PC-9 (cell line): ENCODE measurements around the gene WAPL. TPM values are rescaled to one million over a fixed set of nuclear protein-coding genes. Genes with fewer than 3 reads are reported as not detected.

Experiments
- BruUV-seq: library from RNA; stranded (reverse); fragments of 400-500 nt; replicated peaks from 2 replicates; lab custom pipeline; 2021; lab: Mats Ljungman, UMichigan
- CTCF ChIA-PET: fragments of 300-600 bp; sonication (Branson Sonifier 250); formaldehyde crosslinking; loops from one replicate; lab custom pipeline; 2022; ENCODE audit warnings: antibody characterized with exemption; lab: Charles Lee
- POLR2A ChIA-PET: fragments of 300-600 bp; sonication (Branson Sonifier 250); formaldehyde crosslinking; loops from one replicate; lab custom pipeline; 2022; ENCODE audit warnings: antibody characterized with exemption; ENCODE audit not compliant: unreplicated experiment; lab: Charles Lee
- DNase-seq, 2 experiments: peaks; one replicate each; pipeline versions ENCODE4 v3.0.0 to v3.0.0-alpha.2; 2015 to 2022; ENCODE audit warnings: mixed read lengths in 1 of 2
- H2AFZ ChIP-seq: fragments of 200-600 bp; sonication (generic); 2 replicates; pipeline ENCODE4 v1.8.1; 2017; ENCODE audit warnings: antibody characterized with exemption
- H3F3A ChIP-seq: fragments of 200-600 bp; sonication (generic); 2 replicates; pipeline ENCODE4 v1.8.1; 2017; ENCODE audit warnings: antibody characterized with exemption, mild to moderate bottlenecking, low read depth; ENCODE audit not compliant: insufficient read depth
- H3K27ac ChIP-seq: fragments of 200-600 bp; sonication (generic); 2 replicates; pipeline ENCODE4 v1.6.1; 2016; ENCODE audit warnings: mixed run types
- H3K27me3 ChIP-seq: fragments of 200-600 bp; sonication (generic); 2 replicates; pipeline ENCODE4 v1.6.1; 2016; ENCODE audit warnings: low read depth, mixed run types; ENCODE audit not compliant: insufficient read depth
- H3K36me3 ChIP-seq: fragments of 200-600 bp; sonication (generic); 2 replicates; pipeline ENCODE4 v1.6.1; 2016; ENCODE audit warnings: low read depth, mixed run types
- H3K4me1 ChIP-seq: fragments of 200-600 bp; sonication (generic); replicated peaks from 2 replicates; pipeline ENCODE4 v1.6.1; 2016; ENCODE audit warnings: mixed run types; ENCODE audit not compliant: insufficient read depth
- H3K4me2 ChIP-seq: fragments of 200-600 bp; sonication (generic); 2 replicates; pipeline ENCODE4 v1.6.1; 2017; ENCODE audit warnings: mixed run types
- H3K4me3 ChIP-seq: fragments of 200-600 bp; sonication (generic); 2 replicates; pipeline ENCODE4 v1.6.1; 2016; ENCODE audit warnings: mixed run types
- H3K79me2 ChIP-seq: fragments of 200-600 bp; sonication (generic); 2 replicates; pipeline ENCODE4 v1.6.1; 2017; ENCODE audit warnings: low read depth, mixed run types
- H3K9me2 ChIP-seq: fragments of 200-600 bp; sonication (generic); 2 replicates; pipeline ENCODE4 v1.8.1; 2017; ENCODE audit warnings: mild to moderate bottlenecking; ENCODE audit not compliant: insufficient read depth
- H3K9me3 ChIP-seq: fragments of 200-600 bp; sonication (generic); 2 replicates; pipeline ENCODE4 v1.8.1; 2016; ENCODE audit warnings: low read depth; ENCODE audit not compliant: insufficient read depth
- H4K20me1 ChIP-seq: fragments of 200-600 bp; sonication (generic); 2 replicates; pipeline ENCODE4 v1.8.1; 2017; ENCODE audit not compliant: insufficient read depth
- EZH2 ChIP-seq: fragments of 200-600 bp; sonication (generic); IDR thresholded peaks from 2 replicates; pipeline ENCODE4 v1.8.0; 2017; ENCODE audit warnings: antibody characterized with exemption, low read depth
- intact Hi-C: fragments of 100-400 bp; cut with micrococcal nuclease; formaldehyde crosslinking; loops from one replicate; pipeline ENCODE4 v1.10.0; 2022; ENCODE audit not compliant: unreplicated experiment
- total RNA-seq: library from RNA; stranded (reverse); gene quantifications from 2 replicates; pipeline ENCODE4 v1.2.3, GENCODE V29; 2021
- TF ChIP-seq, protein P1 (sequence below): fragments of 200-600 bp; sonication (generic); conservative IDR thresholded peaks from 2 replicates; pipeline ENCODE4 v1.6.1; 2017; ENCODE audit warnings: mixed run types, antibody characterized with exemption, mild to moderate bottlenecking, moderate library complexity

The WAPL gene
- total RNA-seq, 1 experiment from 2014 or later, result 20.9 TPM

DNA sequence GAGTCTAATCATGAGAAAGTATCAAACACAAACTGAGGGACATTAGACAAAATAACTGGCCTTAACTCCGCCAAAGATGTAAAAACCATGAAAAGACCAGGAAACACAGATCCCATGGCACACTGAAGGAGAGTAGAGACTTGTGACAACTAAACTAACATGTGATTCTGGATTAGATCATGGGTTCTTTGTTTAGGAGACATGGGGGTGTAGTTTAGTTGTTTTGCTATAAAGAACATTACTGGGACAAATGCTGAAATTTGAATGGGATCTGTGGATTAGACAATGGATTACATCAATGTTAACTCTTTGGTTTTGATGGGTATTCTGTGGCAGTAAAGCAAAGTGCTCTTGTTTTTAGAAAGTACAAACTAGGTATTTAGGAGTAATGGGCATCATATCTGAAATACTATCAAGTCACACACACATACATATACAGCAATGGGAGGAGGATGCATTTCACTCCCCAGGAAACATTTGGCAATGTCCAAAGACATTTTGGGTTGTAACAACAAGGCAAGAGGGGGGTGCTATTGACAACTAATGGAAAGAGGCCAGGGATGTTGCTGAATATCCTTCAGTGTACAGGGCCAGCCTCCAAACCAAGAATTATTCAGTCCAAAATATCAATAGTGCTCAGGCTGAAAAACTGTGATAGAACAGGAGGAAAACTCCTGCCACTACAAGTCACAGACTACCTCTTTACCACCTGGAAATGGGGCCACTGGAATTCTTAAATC, 32.4 kb downstream of the WAPL start:
- POLR2A ChIA-PET, result no interaction called here
- Histone ChIP-seq H3F3A (no peaks in the 10 kb centered on the region), H3K9me2 (no peaks in the 10 kb centered on the region), H3K4me2 (no peak overlapping the region), H3K79me2 (peaks cover 6% of the 10 kb centered on the region; the same call in 1 of the 2 replicates), H3K4me1 (no peaks in the 10 kb centered on the region), H4K20me1 (no peaks in the 10 kb centered on the region), H3K4me3 (no peak overlapping the region), H3K27me3 (no peaks in the 10 kb centered on the region), H3K9me3 (no peaks in the 10 kb centered on the region), H3K27ac (no peak overlapping the region), H3K36me3 (no peaks in the 10 kb centered on the region; the same call in 1 of the 2 replicates), H2AFZ (no peak overlapping the region)
- CTCF ChIA-PET, result no interaction called here
- BruUV-seq, result no TSS peak
- TF ChIP-seq, protein P1, sequence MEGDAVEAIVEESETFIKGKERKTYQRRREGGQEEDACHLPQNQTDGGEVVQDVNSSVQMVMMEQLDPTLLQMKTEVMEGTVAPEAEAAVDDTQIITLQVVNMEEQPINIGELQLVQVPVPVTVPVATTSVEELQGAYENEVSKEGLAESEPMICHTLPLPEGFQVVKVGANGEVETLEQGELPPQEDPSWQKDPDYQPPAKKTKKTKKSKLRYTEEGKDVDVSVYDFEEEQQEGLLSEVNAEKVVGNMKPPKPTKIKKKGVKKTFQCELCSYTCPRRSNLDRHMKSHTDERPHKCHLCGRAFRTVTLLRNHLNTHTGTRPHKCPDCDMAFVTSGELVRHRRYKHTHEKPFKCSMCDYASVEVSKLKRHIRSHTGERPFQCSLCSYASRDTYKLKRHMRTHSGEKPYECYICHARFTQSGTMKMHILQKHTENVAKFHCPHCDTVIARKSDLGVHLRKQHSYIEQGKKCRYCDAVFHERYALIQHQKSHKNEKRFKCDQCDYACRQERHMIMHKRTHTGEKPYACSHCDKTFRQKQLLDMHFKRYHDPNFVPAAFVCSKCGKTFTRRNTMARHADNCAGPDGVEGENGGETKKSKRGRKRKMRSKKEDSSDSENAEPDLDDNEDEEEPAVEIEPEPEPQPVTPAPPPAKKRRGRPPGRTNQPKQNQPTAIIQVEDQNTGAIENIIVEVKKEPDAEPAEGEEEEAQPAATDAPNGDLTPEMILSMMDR, result no peak
- no peak for TF ChIP-seq EZH2
- intact Hi-C loops, result no loop called here
- DNase-seq, result no peak

DNA sequence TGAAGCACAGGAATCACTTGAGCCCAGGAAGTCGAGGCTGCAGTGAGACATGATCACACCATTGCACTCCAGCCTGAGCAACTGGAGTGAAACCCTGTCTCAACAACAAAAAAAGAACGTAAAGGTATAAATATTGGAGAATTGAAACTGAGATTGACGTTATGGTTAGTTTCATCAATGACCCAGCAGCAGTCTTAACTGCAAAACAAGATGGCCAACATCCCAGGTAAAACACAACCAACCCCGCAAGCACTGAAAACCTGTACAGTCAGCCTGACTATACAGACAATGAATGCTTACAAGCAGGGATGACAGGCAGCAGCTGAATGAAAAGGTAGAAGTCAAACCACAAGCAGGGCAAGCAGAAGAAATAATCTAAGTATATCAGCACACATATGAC, 34.7 kb downstream of the WAPL start:
- Histone ChIP-seq H3K9me3 (no peaks in the 10 kb centered on the region), H3K27me3 (no peaks in the 10 kb centered on the region), H3F3A (0 out of 2 replicates have a peak, but pooled peaks cover 3% of the 10 kb centered on the region), H3K4me1 (no peaks in the 10 kb centered on the region), H2AFZ (no peak overlapping the region), H3K4me2 (no peak overlapping the region), H3K27ac (no peak overlapping the region), H3K9me2 (no peaks in the 10 kb centered on the region), H4K20me1 (no peaks in the 10 kb centered on the region), H3K79me2 (peaks cover under 1% of the 10 kb centered on the region; the same call in 1 of the 2 replicates), H3K36me3 (no peaks in the 10 kb centered on the region), H3K4me3 (no peak overlapping the region)
- BruUV-seq, result no TSS peak
- intact Hi-C loops, result no loop called here
- TF ChIP-seq EZH2, result no peak
- TF ChIP-seq, protein P1, result no peak
- CTCF ChIA-PET, result interaction anchor here (0.6 kb wide), 1 partner anchor 87 kb away, joined by 3 read pairs; no protein-coding TSS in a partner anchor
- POLR2A ChIA-PET, result no interaction called here
- no peak for DNase-seq

DNA sequence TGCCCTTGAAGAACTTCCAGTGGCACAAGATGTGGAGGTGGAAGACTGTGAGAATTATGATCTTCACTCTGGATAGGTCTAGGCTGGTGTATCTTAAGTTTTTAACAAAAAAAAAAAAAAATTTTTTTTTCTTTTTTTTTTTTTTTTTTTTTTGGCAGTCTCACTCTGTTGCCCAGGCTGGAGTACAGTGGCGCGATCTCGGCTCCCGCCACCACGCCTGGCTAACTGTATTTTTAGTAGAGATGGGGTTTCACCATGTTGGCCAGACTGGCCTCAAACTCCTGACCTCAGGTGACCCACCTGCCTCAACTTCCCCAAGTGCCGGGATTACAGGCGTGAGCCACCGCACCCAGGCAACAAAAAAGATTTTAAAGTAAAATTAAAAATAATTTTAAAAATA, 37.9 kb downstream of the WAPL start:
- Histone ChIP-seq H4K20me1 (0 out of 2 replicates have a peak, but pooled peaks cover 3% of the 10 kb centered on the region), H3K9me2 (no peaks in the 10 kb centered on the region), H3K4me3 (no peak overlapping the region), H3K27me3 (no peaks in the 10 kb centered on the region), H2AFZ (no peak overlapping the region), H3K9me3 (no peaks in the 10 kb centered on the region), H3F3A (0 out of 2 replicates have a peak, but pooled peaks cover 3% of the 10 kb centered on the region), H3K4me1 (no peaks in the 10 kb centered on the region), H3K79me2 (no peaks in the 10 kb centered on the region), H3K27ac (no peak overlapping the region), H3K4me2 (no peak overlapping the region), H3K36me3 (no peaks in the 10 kb centered on the region)
- intact Hi-C loops, result no loop called here
- no TSS peak for BruUV-seq
- no peak for DNase-seq
- ChIA-PET POLR2A (no interaction called here), CTCF (no interaction called here)
- TF ChIP-seq, protein P1, result no peak
- no peak for TF ChIP-seq EZH2
